Liver (tissue), 9 donors: ENCODE measurements around the gene GLI3. TPM values are rescaled to one million over a fixed set of nuclear protein-coding genes. Genes with fewer than 3 reads are reported as not detected.

Experiments used
- DNase-seq: peaks from one replicate; pipeline ENCODE4 v3.0.0-alpha.2; 2017; ENCODE audit warnings: low spot score
- H3K27ac ChIP-seq, 2 donors: one replicate each; pipeline ENCODE4 v1.7.0; 2013; ENCODE audit warnings: inconsistent platforms in 2 of 2, low read length in 2 of 2, control low read depth in 1 of 2, low read depth in 1 of 2, mild to moderate bottlenecking in 1 of 2
- H3K27me3 ChIP-seq, 4 donors: one replicate each; pipeline versions ENCODE4 v1.6.1 to v1.7.0; 2013; ENCODE audit warnings: low read length in 3 of 4, inconsistent platforms in 1 of 4, mild to moderate bottlenecking in 1 of 4, moderate library complexity in 1 of 4; ENCODE audit not compliant: control insufficient read depth in 4 of 4, insufficient read depth in 4 of 4
- H3K36me3 ChIP-seq, 4 donors: one replicate each; pipeline versions ENCODE4 v1.6.1 to v1.7.0; 2013; ENCODE audit warnings: low read length in 3 of 4, mild to moderate bottlenecking in 3 of 4, low read depth in 1 of 4, moderate library complexity in 1 of 4; ENCODE audit not compliant: control insufficient read depth in 4 of 4, insufficient read depth in 3 of 4
- H3K4me1 ChIP-seq, 4 donors: one replicate each; pipeline versions ENCODE4 v1.6.1 to v1.7.0; 2013; ENCODE audit warnings: low read length in 3 of 4, mild to moderate bottlenecking in 3 of 4, moderate library complexity in 1 of 4; ENCODE audit not compliant: control insufficient read depth in 4 of 4, insufficient read depth in 4 of 4
- H3K4me3 ChIP-seq, 3 donors: one replicate each; pipeline versions ENCODE4 v1.6.1 to v1.7.0; 2013; ENCODE audit warnings: low read length in 3 of 3, control low read depth in 1 of 3, low read depth in 1 of 3, mild to moderate bottlenecking in 1 of 3
- H3K9ac ChIP-seq, 2 donors: one replicate each; pipeline ENCODE4 v1.7.0; 2013; ENCODE audit warnings: low read length in 2 of 2, mild to moderate bottlenecking in 2 of 2, moderate library complexity in 2 of 2, control low read depth in 1 of 2, low read depth in 1 of 2
- H3K9me3 ChIP-seq, 4 donors: one replicate each; pipeline versions ENCODE4 v1.6.1 to v1.7.0; 2013; ENCODE audit warnings: low read length in 3 of 4; ENCODE audit not compliant: control insufficient read depth in 4 of 4
- EGR1 ChIP-seq, 2 donors: IDR thresholded peaks; 2 replicates each; pipeline ENCODE4 v1.6.1; 2016 to 2018; ENCODE audit warnings: antibody characterized with exemption in 2 of 2, low read depth in 2 of 2
- FOXA2 ChIP-seq: IDR thresholded peaks from 2 replicates; pipeline ENCODE4 v1.6.1; 2016; ENCODE audit warnings: antibody characterized with exemption
- GABPA ChIP-seq, 2 donors: IDR thresholded peaks in 1 of 2; conservative IDR thresholded peaks in 1 of 2; 2 replicates each; pipeline ENCODE4 v1.6.1; 2016; ENCODE audit warnings: antibody characterized with exemption in 2 of 2, mild to moderate bottlenecking in 1 of 2, moderate library complexity in 1 of 2
- HNF4G ChIP-seq: IDR thresholded peaks from 2 replicates; pipeline ENCODE4 v1.6.1; 2016; ENCODE audit warnings: antibody characterized with exemption
- JUND ChIP-seq, 2 donors: IDR thresholded peaks; 2 replicates each; pipeline ENCODE4 v1.6.1; 2016; ENCODE audit warnings: antibody characterized with exemption in 2 of 2
- NR2F2 ChIP-seq: IDR thresholded peaks from 2 replicates; pipeline ENCODE4 v1.6.1; 2016; ENCODE audit warnings: antibody characterized with exemption
- RAD21 ChIP-seq, 2 donors: IDR thresholded peaks; 2 replicates each; pipeline ENCODE4 v1.6.1; 2016; ENCODE audit warnings: antibody characterized with exemption in 2 of 2, mild to moderate bottlenecking in 2 of 2
- SP1 ChIP-seq: IDR thresholded peaks from 2 replicates; pipeline ENCODE4 v1.6.1; 2018; ENCODE audit warnings: antibody characterized with exemption, mild to moderate bottlenecking
- WGBS: extraction: QIAGEN DNeasy Blood & Tissue Kit; methylation state at CpG from one replicate; pipeline ENCODE4 v1.1.7; 2013; 5-methylcytosine and 5-hydroxymethylcytosine counted together
- polyA plus RNA-seq, 2 donors: library from polyadenylated mRNA; stranded (reverse) in 1 of 2; unstranded in 1 of 2; fragments of 200-250 nt in 1 of 2; fragments of >200 nt in 1 of 2; fragmentation: Nextera tagmentation in 1 of 2; extraction: Ambion mirVana in 1 of 2; gene quantifications; one replicate each; pipeline versions ENCODE4 v1.2.1 to v1.2.3, GENCODE V29; 2013 to 2015
- total RNA-seq, 2 donors: library from RNA; depleted of rRNA; stranded (reverse); fragments of >200 nt; gene quantifications; one replicate each; pipeline ENCODE4 v1.2.3, GENCODE V29; 2014
- TF ChIP-seq, protein P1 (sequence below): IDR thresholded peaks from 2 replicates; pipeline ENCODE4 v1.6.1; 2016; ENCODE audit warnings: antibody characterized with exemption
- TF ChIP-seq, protein P2 (sequence below): IDR thresholded peaks from 2 replicates; pipeline ENCODE4 v1.6.1; 2016; ENCODE audit warnings: antibody characterized with exemption, mild to moderate bottlenecking
- TF ChIP-seq, protein P3 (sequence below): IDR thresholded peaks from 2 replicates; pipeline ENCODE4 v1.6.1; 2016; ENCODE audit warnings: antibody characterized with exemption
- donor health status: healthy.
- donor health status: healthy.
- donor health status: healthy.
- donor health status: healthy.
- donor health status: healthy.

The GLI3 gene
- total and polyA plus RNA-seq, 4 donors, result 0.09 to 0.42 (median 0.26) TPM

DNA sequence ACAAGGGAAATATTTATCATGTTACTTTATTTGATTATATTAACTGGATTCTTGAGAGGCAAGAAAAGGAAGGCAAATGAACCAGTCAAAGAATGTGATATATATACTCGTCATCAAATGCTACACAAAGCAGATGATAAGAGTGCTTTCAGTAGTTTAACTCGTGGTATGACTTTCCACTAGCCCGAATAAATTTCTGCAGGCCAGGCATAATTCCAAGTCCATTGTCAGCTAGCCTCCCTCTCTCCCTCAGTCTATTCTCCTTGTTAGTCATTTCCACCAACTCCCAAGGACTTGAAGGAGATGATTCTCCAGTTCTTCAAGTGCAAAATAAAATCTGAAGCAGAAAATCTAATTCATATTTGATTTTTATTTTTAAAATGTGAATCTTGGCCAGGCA, 190.5 kb downstream of the GLI3 start (continued):
- no peak for TF ChIP-seq RAD21 (IDR thresholded peaks at IDR 0.05)
- no peak for TF ChIP-seq SP1

DNA sequence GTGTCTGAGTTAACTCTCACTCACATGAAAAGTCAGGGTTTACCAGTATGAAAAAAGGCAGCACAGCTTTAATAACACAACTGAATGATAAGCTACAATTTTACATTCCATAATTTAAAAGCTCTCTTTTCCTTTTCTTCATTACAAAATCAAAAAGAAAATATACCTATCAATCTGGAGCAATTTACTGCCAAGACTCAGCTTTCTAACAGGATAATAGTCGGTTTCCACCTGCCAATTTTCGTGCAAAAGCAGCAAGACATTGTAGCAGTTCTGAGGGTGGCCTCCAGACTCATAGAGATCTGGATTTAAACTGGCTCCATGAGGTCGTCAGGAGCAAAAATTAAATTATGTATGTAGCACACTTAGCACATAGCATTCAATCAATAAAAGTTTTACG, 191.0 kb downstream of the GLI3 start:
- no peak for DNase-seq
- H3K9ac ChIP-seq, result no peak overlapping the region
- H3K27me3 ChIP-seq, result no peaks in the 10 kb centered on the region
- H3K9me3 ChIP-seq, result no peaks in the 10 kb centered on the region
- H3K4me1 ChIP-seq, result no peaks in the 10 kb centered on the region
- no peak overlapping the region for H3K4me3 ChIP-seq
- no peak overlapping the region for H3K27ac ChIP-seq
- no peaks in the 10 kb centered on the region for H3K36me3 ChIP-seq
- no peak for TF ChIP-seq RAD21 (IDR thresholded peaks at IDR 0.05)
- WGBS, result 68% methylated on average over 4 of the region's 4 CpGs

DNA sequence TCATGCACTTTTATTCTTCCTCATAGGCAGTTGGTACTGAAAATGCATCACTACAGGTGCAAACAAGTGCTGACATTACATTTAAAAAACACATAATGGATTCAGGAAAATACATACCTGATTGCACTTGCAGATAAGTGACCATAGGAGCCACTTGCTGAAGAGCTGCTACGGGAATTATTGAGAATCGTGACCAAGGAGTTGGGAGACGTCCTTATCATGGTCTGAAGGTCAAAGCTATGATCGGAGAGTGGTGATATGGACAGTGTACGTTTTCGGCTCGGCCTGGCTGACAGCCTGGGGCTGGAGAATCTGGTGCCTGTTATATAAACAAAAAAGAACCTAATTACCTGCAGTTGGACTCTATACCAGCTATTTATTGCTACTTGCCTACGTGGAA, 197.1 kb downstream of the GLI3 start:
- no peaks in the 10 kb centered on the region for H3K36me3 ChIP-seq
- no peak overlapping the region for H3K9ac ChIP-seq
- DNase-seq, result no peak
- no peaks in the 10 kb centered on the region for H3K4me1 ChIP-seq
- H3K9me3 ChIP-seq, result no peaks in the 10 kb centered on the region
- H3K4me3 ChIP-seq, result no peak overlapping the region
- TF ChIP-seq, protein P1, sequence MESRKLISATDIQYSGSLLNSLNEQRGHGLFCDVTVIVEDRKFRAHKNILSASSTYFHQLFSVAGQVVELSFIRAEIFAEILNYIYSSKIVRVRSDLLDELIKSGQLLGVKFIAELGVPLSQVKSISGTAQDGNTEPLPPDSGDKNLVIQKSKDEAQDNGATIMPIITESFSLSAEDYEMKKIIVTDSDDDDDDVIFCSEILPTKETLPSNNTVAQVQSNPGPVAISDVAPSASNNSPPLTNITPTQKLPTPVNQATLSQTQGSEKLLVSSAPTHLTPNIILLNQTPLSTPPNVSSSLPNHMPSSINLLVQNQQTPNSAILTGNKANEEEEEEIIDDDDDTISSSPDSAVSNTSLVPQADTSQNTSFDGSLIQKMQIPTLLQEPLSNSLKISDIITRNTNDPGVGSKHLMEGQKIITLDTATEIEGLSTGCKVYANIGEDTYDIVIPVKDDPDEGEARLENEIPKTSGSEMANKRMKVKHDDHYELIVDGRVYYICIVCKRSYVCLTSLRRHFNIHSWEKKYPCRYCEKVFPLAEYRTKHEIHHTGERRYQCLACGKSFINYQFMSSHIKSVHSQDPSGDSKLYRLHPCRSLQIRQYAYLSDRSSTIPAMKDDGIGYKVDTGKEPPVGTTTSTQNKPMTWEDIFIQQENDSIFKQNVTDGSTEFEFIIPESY, result no peak
- TF ChIP-seq NR2F2 (no peak), SP1 (no peak), GABPA (IDR thresholded peaks at IDR 0.05 in 1 of 2, conservative IDR thresholded peaks at IDR 0.05 in 1 of 2) (no peak), EGR1 (IDR thresholded peaks at IDR 0.05; ENCODE audit: low read depth in 2 of 2) (no peak), FOXA2 (no peak)
- TF ChIP-seq, protein P2, sequence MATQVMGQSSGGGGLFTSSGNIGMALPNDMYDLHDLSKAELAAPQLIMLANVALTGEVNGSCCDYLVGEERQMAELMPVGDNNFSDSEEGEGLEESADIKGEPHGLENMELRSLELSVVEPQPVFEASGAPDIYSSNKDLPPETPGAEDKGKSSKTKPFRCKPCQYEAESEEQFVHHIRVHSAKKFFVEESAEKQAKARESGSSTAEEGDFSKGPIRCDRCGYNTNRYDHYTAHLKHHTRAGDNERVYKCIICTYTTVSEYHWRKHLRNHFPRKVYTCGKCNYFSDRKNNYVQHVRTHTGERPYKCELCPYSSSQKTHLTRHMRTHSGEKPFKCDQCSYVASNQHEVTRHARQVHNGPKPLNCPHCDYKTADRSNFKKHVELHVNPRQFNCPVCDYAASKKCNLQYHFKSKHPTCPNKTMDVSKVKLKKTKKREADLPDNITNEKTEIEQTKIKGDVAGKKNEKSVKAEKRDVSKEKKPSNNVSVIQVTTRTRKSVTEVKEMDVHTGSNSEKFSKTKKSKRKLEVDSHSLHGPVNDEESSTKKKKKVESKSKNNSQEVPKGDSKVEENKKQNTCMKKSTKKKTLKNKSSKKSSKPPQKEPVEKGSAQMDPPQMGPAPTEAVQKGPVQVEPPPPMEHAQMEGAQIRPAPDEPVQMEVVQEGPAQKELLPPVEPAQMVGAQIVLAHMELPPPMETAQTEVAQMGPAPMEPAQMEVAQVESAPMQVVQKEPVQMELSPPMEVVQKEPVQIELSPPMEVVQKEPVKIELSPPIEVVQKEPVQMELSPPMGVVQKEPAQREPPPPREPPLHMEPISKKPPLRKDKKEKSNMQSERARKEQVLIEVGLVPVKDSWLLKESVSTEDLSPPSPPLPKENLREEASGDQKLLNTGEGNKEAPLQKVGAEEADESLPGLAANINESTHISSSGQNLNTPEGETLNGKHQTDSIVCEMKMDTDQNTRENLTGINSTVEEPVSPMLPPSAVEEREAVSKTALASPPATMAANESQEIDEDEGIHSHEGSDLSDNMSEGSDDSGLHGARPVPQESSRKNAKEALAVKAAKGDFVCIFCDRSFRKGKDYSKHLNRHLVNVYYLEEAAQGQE, result no peak
- TF ChIP-seq, protein P3, sequence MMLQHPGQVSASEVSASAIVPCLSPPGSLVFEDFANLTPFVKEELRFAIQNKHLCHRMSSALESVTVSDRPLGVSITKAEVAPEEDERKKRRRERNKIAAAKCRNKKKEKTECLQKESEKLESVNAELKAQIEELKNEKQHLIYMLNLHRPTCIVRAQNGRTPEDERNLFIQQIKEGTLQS, result no peak
- 53% methylated on average over 8 of the region's 8 CpGs for WGBS
- H3K27me3 ChIP-seq, result peaks cover 0 to 4% (median 1%) of the 10 kb centered on the region in 4 donors
- no peak overlapping the region for H3K27ac ChIP-seq

DNA sequence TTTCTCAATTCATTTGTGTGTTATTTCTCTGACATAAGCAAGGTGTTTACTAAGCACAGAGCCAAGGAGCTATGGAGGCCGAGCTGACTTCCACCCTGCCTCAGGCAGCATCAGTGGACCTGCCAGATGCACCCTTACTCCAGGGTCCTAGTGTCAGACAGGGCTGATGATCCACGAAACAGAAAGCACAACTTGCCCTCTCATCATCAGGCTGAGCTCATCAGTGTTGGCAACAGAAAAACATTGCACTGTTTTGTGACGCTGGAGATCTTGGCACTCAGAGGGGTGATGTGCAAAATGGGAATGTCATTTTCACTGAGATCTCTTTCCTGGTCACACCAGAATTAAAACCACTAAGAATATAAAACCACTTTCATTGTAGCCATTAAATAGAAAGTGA, 201.8 kb downstream of the GLI3 start:
- H3K36me3 ChIP-seq, result no peaks in the 10 kb centered on the region
- no peak overlapping the region for H3K4me3 ChIP-seq
- TF ChIP-seq GABPA (IDR thresholded peaks at IDR 0.05 in 1 of 2, conservative IDR thresholded peaks at IDR 0.05 in 1 of 2) (no peak), JUND (IDR thresholded peaks at IDR 0.05) (no peak), EGR1 (IDR thresholded peaks at IDR 0.05; ENCODE audit: low read depth in 2 of 2) (no peak), HNF4G (no peak)
- WGBS, result 67% methylated on average over 3 of the region's 3 CpGs
- H3K27ac ChIP-seq, result no peak overlapping the region
- H3K27me3 ChIP-seq, result peaks cover 0 to 2% (median 0%) of the 10 kb centered on the region in 4 donors
- H3K4me1 ChIP-seq, result no peaks in the 10 kb centered on the region
- DNase-seq, result no peak
- H3K9ac ChIP-seq, result no peak overlapping the region
- H3K9me3 ChIP-seq, result no peaks in the 10 kb centered on the region
